Measurements from ENCODE around the gene RAP1GDS1.

DNA sequence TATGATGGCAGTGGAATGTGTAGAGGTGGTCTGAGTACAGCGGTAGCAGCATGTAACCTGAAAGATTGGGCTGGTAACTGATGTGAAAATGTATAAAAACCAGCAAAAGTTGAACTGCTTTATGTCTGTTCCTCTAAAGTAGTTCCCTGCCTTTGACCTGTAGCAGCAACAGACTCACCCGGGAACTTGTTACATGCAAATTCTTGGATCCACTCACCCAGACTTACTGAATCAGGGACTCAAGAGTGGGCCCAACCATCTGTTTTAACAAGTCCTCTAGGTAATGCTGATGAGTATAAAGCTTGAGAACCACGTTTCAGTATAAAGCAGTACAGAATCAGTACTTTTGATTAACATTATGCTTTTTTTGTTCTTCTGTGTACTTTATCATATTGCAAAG lies 84.7 kb downstream of the RAP1GDS1 start:
- TF ChIP-seq, protein P1, sequence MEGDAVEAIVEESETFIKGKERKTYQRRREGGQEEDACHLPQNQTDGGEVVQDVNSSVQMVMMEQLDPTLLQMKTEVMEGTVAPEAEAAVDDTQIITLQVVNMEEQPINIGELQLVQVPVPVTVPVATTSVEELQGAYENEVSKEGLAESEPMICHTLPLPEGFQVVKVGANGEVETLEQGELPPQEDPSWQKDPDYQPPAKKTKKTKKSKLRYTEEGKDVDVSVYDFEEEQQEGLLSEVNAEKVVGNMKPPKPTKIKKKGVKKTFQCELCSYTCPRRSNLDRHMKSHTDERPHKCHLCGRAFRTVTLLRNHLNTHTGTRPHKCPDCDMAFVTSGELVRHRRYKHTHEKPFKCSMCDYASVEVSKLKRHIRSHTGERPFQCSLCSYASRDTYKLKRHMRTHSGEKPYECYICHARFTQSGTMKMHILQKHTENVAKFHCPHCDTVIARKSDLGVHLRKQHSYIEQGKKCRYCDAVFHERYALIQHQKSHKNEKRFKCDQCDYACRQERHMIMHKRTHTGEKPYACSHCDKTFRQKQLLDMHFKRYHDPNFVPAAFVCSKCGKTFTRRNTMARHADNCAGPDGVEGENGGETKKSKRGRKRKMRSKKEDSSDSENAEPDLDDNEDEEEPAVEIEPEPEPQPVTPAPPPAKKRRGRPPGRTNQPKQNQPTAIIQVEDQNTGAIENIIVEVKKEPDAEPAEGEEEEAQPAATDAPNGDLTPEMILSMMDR (IDR thresholded peaks at IDR 0.05; ENCODE audit: insufficient read depth, low read depth, low read length) = no peak
- no peak for TF ChIP-seq EZH2 (IDR thresholded peaks at IDR 0.05; ENCODE audit: insufficient read depth, low read length)

All from astrocyte (in vitro differentiated cells and primary cell).